ENCODE measurements around the gene SH3BGRL3.
"Not testable (repeated sequence)": the region's sequence is repeated elsewhere in the genome, so short reads cannot be mapped to it uniquely, and the experiment has no call there.

SH3BGRL3 gene

DNA sequence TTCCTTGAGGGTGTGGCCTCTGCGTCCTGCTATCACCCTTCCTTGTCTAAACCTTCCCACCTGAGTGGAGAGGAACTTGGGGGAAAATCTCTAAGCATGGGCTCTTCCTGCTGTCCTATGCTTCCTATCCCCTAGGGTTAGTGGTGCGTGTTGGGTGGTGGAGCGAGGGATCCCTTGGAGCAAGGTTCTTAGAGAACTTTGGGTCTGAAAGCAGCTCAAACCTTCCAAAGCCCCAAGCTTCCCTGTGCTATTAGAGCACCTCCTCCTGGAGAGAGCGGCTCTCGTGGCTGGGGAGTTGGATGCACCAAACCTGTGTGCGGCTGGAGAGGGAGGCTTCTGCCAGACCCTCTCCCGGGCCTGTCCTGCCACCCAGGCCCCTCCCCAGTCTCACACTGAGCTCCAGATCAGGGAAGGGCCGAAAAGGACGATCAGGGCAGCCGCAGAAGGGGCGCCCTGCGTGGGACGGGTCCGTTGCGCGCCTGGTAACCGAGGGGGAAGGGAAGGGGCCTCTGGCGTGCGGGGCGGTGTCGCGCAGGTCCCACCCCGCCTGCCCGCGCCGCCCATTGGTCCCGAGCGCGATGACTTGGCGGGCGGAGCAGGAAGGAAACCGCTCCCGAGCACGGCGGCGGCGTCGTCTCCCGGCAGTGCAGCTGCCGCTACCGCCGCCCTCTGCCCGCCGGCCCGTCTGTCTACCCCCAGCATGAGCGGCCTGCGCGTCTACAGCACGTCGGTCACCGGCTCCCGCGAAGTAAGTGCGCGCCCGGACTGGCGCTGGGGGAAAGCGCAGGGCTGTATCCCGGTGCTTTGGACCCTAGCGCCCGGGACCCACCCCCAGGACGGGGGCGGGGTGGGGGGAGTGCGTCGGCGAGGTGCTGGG is at the start of gene SH3BGRL3:
SH3BGRL3 (plus strand) TSS at position 631 of the 877 bp plus-strand sequence; CDS start at position 701, 70 bp downstream.
- DNase-seq (ENCODE audit: low spot score), result peak; percentile 87

DNA sequence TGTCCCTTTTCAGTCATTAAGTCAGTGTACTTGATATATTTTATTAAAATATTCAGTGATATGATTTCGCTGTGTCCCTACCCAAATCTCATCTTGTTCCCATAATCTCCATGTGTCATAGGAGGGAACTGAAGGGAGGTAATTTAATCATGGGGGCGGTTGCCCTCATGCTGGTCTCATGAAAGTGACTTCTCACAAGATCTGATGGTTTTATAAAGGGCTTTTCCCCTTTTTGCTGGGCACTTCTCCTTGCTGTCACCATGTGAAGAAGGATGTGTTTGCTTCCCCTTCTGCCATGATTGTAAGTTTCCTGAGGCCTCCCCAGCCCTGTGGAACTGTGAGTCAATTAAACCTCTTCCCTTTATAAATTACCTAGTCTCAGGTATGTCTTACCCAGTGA is 49.2 kb upstream of the SH3BGRL3 start:
- DNase-seq (ENCODE audit: low spot score), result not testable (repeated sequence)

DNA sequence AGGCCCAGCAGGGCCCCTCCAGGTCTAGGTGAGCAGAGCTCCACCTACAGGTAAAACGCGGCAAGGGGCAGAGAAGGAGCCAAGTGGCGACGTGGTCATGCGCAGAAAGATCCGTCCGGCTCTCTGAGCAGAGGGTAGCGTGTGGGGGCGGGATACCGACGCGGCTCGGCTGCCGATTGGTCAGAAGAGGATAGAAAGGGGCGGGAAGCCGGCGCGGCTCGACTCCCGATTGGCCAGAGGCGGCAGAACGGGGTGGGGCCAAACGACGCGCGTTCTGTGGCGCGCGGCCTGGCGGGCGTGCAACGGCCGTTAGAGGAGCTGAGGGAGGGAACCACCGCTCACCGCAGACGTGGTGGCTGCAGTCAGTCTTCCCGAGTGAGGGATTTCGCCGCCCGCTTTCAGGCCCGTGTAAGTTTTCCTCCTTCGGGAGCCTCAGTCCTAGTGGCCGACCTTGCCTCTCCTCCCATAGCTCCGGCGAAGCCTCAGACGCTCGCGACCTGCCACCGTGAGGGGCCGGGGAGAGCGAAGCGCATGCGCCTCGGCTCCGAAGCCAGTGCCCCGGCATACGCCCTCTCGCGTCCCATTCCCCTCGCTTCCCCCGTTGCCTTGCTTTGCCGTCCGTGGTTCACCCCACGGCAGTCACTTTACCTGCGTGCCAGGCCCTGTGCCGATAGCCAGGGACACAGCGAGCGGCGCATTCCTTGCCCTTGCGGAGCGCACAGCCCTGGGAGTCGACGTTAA is 45.8 kb upstream of the SH3BGRL3 start, which contains the start of gene CEP85:
CEP85 (plus strand) TSS at position 298 of the 741 bp plus-strand sequence. CDS start 5,584 bp downstream, outside the sequence.
- peak; percentile 99 for DNase-seq (ENCODE audit: low spot score)

DNA sequence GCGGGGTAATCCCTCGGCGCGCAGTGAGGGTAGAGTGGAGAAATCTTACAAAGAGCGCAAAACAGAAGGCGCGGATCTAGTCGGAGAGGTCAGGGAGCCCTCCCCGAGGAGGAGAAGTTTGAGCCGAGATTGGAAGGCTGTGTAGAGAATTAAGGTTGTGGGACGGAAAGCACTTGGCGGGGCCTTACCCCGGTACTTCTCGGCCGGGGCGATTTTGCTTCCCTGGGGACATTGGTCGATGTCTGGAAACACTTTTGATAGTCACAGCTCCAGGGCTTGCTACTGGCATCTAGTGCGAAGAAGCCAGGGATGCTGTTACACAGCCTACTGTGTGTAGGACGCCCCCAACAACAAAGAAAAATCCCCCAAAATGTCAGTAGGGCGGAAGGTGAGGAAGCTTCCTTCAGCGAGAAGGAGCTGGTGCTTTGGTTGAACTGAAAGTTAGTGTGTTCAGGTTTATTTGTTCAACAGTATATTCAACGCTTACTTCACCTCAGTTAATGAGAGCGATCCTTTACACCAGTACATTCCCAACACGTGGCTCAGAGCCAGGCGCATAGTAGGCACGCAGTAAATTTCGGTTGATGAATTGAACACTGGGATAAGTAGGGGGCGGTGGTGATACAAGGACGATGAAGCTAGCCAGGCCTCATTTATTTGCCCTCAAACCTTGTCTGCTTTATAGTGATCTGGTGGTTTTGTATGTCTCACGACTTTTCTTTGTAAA is 45.1 kb upstream of the SH3BGRL3 start:
- DNase-seq (ENCODE audit: low spot score), result peak; percentile 60

DNA sequence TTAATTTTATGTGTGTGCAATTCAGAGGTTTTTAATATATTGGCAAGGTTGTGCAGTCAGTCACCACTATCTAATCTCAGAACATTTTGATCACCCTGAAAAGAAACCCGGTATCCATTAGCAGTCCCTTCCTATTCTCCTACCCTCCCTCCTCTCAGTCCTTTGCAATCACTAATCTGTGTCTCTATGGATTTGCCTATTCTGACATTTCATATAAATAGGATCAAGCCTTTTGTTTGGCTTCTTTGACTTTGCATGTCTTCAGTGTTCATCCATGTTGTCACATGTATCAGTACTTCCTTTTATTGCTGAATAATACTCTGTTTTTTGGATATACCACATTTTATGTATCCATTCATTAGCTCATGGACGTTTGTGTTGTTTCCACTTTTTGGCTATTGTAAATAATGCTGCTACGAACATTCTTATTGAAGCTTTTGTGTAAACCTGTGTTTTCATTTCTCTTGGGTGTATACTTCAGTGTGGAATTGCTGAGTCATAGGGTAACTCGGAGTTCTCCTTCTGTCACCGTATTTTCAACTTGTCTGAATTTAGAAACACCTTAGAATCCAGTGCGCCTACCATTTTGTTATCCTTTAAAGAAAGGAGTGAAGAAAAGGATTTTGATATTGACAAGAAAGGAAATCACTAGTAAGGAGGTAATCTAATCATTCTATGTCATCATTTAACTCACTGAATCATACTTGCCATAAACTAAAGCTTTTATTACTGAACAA is 42.5 kb upstream of the SH3BGRL3 start:
- peak; percentile 79 for DNase-seq (ENCODE audit: low spot score)

DNA sequence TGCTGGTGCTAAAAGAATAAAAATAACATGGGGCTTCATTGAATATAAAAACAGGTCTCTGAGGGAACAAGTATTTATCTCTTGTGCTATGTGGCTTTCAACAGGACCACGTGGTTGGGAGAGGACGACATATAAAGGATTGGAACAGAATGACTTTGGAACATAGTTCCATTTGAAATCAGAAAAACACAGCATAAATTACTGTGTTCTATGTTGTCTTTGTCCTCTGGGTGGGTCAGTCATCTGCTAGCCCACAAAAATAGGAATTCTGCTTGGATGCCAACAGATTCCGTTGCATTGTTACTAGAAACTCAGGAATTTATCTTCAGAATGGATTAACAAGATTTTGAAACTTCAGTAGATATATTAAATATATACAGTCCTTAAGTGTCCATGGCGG is 40.0 kb upstream of the SH3BGRL3 start:
- DNase-seq (ENCODE audit: low spot score), result no peak

DNA sequence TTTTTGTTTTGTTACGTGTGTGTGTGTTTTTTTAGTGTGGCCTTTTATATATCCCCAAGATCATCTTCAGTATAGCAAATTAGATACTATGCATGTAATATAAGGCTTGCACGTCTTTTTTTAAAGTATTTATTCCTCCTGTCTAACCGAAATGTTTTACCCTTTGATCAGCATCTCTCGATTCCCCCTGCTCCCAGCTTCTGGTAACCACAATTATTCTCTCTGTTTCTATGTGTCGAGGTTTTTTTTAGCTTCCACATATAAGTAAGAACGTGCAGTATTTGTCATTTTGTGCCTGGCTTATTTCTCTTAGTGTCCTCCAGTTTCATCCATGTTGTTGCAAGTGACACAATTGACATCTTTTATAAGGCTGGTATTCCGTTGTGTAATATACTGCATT is 27.2 kb upstream of the SH3BGRL3 start:
- no peak for DNase-seq (ENCODE audit: low spot score)

DNA sequence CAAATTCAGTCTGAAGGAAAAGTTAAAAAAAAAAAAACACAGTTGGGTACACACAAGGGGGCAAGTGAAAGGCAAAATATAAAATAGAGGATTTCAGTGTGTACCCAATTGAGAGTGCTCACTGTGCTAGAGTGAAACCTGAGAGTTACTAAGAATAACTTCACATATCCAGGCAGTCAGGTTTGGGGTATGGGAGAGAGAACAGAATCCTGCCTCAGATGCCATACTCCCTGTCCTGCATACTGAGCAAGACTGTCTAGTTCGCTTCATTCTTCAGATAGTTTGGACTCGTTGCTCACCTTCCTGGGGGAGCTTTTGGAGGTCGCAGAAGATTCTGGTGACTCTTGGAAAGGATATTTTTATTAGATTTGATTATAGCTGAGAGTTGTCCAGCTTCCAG is 25.5 kb upstream of the SH3BGRL3 start:
- no peak for DNase-seq (ENCODE audit: low spot score)

DNA sequence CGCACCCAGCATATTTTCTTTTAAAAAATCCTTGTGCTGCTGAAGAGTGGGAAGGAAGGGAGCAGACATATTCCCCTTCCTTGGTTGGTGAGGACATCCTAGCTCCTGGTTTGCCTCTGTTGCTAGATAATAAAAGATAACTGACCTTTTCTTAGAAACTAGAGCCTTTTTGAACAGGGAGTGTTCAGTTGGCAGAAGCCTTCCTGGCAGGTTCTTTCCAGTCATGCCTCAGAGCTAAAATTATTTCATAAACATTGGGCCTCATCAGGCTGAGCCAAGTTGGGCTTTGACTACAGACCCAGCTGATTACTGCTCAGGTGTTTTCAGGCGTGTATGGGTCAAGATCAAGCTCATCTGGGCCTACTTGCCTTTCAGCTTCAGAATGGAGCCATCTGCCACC is 22.7 kb upstream of the SH3BGRL3 start:
- DNase-seq (ENCODE audit: low spot score), result no peak

DNA sequence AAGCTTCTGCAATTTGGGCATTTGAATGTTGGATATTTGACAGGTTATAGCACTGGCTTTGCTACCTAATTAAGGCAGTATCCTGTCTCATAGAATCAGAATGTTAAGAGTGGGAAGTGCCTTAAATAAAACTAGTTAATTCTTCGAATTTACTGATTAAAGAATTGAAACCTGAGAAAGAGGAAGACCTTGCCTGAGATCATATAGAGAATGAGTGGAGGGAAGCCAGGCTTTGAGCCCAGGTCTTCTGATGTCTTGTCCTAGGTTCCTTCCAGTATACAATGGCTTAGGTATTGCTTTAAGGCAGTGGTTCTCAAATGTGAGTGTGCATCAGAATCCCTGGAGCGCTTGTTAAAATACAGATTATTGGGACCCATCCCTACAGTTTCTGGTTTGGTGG is 20.9 kb upstream of the SH3BGRL3 start:
- no peak for DNase-seq (ENCODE audit: low spot score)

DNA sequence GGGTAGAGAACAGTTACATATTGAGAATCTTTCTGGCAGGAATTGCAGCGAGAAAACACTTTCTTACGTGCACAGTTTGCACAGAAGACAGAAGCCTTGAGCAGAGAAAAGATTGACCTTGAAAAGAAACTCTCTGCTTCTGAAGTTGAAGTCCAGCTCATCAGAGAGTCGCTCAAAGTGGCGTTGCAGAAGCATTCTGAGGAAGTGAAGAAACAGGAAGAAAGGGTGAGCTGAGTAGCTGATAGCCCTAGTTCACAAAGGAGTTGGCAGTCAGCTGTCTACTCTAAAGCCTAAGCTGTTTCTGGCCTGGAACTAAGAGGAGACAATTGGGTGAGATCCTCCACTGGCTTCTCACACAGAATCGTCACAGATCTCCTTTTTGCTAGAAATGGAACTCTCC is 20.3 kb upstream of the SH3BGRL3 start:
- DNase-seq (ENCODE audit: low spot score), result no peak

DNA sequence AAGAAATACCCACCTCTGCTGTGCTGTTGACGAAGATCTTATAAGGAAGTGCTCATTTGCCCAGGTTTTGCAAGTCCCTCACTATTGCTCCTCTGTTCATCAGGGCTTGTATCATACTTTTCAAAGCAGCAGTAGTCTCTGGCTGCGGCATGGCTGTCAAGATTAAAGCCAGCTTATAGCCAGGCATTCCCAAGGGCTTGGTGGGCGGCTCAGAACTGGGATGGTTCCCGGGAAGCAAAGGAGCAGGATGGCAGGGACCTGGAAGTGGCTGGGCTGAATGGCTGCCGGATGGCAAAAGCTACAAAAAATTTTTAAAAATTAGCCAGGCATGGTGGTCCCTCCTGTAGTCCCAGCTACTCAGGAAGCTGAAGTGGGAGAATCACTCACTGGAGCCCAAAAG is 16.7 kb upstream of the SH3BGRL3 start:
- no peak for DNase-seq (ENCODE audit: low spot score)

DNA sequence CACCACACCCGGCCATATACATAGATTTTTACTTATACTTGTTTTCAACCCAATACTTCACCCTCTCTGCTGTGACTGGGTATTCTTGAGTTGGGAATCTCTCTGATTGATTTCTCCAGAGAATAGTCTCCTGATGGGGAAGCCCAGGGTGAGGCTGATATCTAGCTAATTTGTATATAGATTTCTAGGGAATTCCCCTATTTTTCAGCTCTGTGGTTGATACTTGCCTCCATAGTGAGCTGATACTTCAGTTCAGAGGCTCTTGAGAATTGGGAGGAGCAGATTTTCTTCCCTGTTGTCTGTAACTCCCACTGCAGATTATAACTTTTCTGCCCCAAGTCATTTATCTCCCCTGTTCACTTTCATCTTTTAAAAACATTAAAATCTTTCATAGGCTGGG is 14.5 kb upstream of the SH3BGRL3 start:
- DNase-seq (ENCODE audit: low spot score), result no peak

DNA sequence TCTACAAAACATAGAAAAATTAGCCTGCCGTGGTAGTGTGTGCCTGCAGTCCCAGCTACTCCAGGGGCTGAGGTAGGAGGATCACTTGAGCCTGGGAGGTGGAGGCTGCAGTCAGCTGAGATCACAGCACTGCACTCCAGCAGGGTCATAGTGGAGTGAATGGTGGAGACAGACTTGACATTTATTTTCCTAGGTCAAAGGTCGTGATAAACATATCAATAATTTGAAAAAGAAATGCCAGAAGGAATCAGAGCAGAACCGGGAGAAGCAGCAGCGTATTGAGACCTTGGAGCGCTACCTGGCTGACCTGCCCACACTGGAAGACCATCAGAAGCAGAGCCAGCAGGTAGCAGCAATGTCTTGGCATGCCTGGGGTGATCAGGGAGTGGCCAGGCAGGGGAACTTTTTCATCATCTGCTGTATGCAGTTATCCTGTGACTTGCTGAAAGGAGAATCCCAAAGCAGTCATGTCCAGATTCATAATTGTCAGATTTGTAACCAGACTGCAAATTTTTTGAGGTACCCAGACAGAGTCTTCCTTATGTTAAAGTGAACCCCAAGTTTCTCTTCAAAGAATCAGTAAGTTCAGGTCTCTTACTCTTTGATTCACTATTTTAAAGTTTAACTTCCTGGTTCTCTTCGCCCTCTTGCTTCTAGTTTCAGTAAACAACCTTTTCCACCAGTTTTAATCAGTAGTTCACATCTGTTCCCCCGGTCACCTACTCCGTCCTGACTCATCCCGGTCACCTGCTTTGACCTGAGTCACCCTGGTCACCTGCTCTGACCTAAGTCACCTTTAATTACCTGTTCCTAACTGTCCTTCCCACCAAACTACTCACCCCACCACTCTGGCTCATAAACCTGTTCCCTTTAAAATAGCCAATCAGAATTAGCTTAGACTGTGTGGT is 11.3 kb upstream of the SH3BGRL3 start:
- no peak for DNase-seq (ENCODE audit: low spot score)

DNA sequence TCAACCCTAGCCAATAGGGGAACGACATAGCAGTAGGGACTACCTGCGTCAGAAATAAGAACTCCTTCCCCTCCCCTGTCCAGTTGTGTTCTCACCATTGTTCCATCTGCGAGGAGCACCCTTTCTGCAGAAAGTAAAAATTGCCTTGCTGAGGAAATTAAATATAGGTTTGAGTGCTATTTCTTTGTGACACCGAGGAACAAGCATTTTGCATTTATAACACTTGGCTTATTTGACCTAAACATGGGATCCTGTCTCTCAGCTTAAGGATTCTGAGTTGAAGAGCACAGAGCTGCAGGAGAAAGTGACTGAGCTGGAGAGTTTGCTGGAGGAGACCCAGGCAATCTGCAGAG is 10.7 kb upstream of the SH3BGRL3 start:
- DNase-seq (ENCODE audit: low spot score), result no peak

DNA sequence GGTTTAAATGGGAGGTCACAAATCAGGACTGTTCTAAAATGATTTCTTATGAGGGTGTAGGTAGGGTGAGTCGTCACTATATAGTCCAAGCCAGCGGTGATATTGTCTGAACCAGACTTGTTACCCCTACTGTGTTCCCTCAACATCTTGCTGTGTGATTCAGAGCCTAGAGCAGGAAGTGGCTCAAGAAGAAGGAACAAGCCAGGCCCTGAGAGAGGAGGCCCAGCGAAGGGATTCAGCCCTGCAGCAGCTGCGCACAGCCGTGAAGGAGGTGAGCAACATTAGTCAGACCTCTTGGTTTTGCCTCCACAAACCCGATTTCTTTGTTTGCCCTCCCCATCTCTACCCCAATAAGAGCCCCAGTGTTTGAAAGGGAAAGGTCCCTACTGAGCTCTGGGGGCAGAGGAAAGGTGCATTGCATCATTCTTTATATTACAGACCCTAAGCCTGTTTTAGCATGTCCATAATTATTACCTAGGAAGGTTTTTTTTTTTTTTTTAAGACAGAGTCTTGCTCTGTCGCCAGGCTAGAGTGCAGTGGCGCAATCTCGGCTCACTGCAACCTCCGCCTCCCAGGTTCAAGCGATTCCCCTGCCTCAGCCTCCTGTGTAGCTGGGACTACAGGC is 5.0 kb upstream of the SH3BGRL3 start:
- DNase-seq (ENCODE audit: low spot score), result no peak

DNA sequence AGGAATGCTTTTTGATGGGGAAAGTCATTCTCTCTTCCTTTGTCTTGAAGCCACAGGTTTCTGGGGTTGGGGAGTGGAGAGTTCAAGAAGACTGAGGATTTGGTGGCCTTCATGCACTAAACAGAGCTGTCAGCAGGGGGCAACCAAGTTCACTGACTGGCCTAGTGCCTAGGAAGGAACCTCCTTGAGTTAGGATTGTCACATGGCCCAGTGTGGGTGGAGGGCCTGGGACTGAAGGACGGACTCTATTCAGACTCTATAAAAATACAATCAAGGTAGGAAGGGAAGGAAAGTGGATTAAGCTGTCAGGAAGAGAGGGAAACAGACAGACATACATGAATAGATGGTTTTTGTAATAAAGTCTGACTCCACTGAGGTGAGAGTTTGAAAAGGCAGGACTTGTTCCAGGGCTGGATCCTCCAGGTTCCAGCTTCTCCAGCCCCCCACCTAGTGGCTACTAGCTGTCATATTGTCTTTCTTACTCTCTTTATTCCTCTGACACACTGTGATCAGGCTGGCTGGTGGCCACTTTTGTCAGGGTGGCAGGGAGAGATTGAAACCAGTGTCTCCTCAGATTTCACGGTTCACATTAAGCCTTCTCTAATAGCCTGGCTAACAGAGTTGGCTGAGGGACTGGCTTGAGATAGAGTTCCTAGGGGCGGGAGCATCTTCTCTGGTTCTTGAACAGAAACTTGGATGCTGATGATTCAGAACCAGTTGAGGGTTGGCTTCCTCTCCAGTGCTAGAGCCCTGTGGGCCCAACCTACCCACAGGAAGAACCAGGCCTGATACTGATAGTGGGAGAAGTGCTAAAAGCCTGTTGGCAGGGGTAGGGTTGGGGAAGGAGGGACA is 4.1 kb upstream of the SH3BGRL3 start:
- DNase-seq (ENCODE audit: low spot score), result peak; percentile 93

DNA sequence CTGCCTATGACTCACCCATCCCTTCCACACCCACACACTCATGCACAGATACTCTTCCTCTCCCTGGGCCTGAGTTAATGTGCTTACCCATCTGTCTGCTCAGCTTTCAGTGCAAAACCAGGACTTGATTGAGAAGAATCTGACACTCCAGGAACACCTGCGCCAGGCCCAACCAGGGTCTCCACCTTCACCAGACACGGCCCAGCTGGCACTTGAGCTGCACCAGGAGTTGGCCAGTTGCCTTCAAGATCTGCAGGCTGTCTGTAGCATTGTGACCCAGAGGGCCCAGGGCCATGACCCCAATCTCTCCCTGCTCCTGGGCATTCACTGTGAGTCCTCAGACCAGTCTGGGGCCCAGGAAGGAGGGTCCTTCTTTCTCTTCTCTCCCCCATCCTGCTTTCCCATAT is 3.5 kb upstream of the SH3BGRL3 start:
- DNase-seq (ENCODE audit: low spot score), result no peak

DNA sequence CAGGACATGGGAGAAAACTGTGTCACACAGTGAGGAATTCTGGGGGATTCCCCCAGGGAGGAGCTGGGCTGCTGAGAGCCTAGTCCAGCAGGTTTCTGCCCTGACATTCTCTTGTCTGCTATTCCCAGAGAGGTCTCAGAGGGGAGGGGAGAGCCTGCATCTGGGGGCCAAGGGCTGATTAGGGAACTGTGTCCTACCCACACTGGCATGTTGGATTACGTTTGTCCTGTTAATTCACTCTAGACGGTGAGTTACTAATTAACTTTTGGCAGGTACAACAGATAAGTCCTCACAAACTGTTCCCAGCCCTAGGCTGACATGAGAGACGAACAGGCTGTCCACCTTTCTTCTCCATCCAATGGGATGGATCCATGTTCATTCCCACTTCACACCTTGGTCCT is 2.6 kb upstream of the SH3BGRL3 start:
- DNase-seq (ENCODE audit: low spot score), result no peak

Measured in hematopoietic multipotent progenitor cell treated with erythropoietin and hydrocortisone succinate and interleukin-3 and kit ligand, for 15 days (in vitro differentiated cells).